GM19452 (cell line): ENCODE measurements around the gene ATXN1.

Source experiments
- ATAC-seq: cut with Tn5 transposase; IDR thresholded peaks from one replicate; pipeline ENCODE4 v1.9.1; 2021; ENCODE audit not compliant: unreplicated experiment

Gene ATXN1

DNA sequence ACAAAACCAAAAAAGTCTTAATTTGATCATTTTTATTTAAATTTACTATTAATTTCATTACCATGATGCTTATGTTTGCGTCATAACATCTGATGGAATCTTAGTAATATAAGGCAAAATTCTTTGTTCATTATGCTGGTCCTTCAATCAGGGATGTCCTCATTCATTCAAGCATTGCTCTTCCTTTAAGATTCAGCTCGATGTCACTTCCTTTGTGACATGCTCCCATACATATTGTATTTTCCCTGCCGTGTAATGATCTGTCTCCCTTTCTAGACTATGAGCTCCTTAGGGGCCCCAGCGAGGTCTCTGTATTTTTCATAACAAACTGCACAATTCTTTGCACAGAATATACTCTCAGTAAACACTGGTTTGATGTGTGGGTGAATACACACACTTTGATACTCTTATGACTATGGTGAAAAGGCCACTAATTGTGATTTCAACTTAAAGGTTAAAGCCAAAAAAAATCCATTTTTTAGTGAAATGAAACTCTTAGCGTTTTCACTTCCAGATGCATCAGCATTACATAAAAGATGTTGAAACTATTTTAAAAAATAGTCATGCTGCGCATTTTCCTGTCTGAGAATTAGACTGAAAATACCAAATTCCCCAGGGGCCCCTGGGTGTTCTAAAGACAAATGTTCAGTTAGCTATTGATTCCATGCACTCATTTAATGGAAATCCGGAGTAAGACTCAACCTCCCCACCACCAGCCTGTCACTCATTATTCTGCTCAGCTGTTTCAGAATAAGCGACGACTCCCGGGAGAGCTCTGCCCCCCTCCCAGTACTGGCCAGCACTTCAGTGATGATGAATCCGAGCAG lies 169.7 kb downstream of the ATXN1 start:
- peak; percentile 74 for ATAC-seq

DNA sequence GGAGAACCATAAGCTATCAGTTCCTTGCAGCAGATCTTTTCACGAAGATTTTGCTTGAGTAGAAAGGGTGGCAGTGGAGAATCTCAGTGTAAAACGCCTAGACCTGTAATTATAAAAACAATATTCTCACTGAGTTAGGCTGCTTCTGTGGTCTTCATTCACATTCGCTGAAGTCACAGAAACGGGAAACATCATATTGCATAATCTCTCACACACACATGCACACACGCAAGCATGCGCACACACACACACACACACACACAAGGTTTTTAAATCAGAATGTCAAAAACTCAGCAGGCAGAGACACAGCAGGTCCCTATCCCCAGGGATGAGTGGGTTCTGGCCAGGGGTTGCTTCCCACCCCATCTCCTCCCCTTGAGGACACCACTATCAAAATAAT lies 175.5 kb downstream of the ATXN1 start:
- ATAC-seq, result no peak

DNA sequence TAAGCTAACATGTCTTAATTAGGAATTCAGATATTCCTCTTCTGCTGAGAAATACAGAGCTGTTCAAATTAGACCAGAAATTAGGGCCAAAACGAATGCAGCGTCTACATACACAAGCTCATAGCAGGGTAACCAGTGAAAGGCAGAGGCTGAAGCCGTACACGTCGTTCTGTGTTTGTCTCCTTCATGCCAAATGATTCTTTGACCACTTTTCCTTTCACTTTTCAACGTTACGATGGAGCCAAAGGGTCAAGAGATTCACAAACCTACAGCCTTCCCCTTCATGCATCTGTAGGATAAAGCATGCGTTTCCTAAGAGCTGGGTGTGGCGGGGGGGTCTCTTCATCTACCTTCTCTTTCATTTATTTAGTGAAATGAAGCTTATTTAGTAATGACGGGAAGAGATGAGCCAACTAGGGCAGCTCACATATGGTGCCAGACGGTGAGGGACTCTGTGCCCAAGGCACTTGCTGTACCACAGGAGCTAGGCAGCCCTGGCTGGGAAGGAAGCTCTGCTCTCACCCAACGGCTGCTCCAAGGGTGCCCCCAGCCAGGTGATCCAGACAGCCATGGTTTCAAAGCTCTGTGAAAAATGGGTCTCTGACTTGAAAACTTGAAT lies 178.0 kb downstream of the ATXN1 start:
- ATAC-seq, result peak; percentile 42

DNA sequence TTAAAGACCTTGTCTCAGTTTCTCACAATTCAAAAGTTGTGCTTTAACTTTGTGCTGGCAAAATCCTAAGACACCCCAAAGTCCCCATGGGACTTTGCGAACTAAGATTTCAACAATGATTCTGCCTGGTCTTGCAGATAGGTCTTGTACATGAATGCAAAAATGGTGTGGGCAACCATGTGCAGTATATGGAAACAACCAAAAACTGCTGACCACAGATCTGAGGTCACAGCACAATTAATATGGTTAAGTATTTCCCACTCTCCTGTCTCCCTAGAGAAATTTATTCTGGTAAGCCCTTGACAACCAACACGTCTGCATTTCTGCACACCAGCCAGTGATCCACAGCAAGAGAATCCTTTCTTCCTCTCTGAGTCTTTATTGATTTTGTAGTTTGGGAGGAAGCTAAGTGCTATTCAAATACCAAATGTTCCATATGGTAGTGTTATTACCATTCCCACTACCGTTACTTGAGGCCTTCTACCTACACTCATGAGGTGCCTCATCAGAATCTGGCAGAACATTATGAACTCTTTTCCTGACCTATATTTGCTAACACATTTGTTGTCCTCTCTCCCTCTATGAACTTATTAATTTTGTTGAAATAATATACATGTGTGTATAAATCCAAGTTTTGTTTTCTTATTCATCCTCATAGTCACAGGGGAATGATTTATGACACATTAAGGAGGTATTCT lies 178.7 kb downstream of the ATXN1 start:
- no peak for ATAC-seq

DNA sequence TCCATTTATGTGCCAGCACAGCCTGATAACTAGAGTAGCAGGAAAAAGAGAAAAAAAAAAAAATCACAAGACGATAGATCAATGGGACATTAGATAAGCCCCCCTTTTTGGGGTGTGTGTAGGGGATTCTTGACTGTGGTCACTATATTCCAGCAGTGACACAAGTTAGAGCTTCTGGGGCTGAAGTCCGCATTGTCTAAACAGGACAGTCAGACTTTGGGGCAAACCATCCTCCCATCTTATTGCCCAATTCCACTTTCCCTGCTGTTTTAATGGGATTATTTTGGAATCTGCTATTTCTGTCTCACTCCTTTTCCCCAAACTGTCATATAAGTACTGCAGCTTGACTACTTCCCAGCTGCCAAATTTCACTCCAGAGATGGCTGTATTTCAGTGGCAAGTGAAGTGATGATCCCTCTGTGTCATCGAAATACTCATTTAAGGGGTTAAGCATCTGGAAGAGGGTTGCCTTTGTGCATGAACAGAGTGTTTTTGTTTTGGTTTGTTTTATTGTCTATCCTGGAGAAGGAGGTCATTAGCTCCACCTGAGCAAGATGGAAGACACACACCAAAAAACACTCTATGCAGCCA lies 182.5 kb downstream of the ATXN1 start:
- ATAC-seq, result no peak

- peak; percentile 93 for ATAC-seq
Observed at GRCh38 chr6:16576451-16577368, 184.6 kb downstream of the ATXN1 start.

DNA sequence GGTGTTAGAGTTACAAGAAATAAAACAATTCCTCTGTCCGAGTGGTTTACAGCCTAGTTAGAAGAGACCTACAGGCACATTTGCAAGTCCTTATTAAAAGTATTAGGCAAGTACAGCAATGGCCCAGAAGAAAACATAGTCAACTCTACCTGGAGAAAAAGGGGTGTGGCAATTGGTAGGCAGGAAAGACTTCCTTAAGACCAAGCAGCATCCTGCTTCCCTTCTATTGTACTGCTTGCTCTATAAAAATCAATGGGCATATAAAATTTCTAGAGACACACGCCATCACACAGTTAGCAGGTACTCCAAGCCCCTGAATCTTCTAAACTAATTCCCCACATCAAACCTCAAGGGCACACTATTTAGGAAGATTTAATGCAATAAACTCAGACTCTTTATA lies 185.6 kb downstream of the ATXN1 start:
- ATAC-seq, result no peak

DNA sequence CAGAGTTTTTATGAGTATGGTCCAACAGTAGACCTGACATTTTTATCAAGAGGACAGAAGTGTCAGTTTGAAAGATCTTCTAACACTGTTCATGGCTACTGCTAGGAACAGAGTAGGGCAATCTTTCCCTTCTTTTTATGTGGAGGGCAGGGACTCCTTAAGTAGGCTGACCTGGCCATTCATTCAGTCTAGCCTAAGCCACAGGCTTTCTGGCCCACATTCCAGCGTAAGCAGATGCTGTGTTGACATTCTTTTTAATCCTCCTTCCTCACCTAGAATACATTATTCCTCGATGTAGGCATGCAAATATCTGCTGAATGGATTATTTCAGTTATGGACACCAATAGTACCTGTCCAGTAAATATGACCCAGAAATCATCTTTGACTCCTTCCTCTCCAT lies 188.3 kb downstream of the ATXN1 start:
- no peak for ATAC-seq

DNA sequence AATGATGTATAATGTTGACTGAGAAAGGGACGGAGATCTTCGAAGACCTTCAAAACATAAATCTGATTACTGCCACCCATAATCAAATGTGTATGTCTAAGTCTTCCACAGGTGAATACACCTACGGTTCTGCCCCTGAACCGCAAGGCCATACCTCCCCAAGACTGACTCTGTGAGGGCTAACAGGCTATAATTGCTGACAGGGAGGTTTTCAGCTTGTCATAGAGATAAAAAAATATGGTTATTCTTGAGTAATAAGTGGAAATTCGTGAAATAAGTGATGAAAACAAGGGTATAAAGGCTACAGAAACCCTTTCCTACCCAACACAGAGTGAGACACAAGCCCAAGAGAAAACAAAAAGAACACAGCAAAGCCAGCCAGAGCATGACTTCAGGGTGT lies 188.9 kb downstream of the ATXN1 start:
- no peak for ATAC-seq

DNA sequence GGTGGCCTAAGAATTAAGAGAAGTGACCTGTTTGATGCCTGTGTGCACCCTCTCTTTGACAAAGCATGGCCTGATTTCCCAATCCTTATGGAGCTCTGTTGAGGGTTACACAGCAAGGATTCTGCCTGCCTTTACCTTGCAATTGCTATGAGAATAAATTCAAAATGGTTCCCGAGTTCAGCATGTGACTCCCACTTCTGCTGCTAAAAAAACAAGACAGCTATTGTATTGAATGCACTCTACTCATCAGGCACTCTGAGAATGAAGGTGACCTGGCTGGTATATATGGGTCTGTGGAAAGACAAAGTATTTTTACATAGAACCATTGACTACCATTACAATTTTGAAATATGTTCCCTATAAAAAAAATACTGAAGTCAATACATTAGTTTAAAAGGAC lies 190.3 kb downstream of the ATXN1 start:
- no peak for ATAC-seq

GRCh38 chr6:16570221-16570553 lies 191.1 kb downstream of the ATXN1 start:
- ATAC-seq, result no peak

DNA sequence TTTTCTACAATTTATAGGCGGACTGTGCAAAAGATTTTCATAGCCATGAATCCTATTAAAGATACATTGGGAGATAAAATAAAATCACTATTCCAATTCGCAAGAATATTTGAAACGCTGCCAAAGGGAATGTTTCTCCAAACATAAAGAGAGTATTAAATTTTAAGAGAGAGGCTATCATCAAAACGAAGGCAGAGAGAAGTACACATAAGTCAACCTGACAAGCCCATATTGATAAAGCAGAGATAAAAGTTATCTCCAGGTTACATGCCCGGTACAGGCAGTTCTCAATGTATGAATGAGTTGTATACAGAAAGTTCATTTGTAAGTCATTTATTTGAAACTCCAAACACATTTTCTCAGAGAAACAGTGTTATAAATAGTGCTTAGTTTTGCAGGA lies 193.1 kb downstream of the ATXN1 start:
- ATAC-seq, result no peak

DNA sequence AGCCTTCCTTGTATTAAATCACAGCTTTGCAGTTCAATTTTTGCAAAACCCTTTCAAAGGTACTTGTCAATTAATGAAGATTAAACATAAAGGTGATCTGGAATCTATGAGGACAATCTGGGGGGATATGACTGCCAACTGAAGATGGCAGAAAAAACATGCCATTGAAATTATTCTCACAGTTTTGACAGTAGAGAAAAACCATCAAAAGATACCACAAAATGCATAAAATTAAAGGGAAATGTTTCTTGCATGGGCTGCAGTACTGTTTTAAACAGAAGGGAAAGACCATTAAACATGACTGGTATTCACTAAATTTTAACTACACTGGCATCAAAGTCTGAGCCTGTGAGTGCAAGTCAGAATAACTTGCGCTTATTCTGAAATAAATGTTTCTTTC lies 194.2 kb downstream of the ATXN1 start:
- ATAC-seq, result no peak

GRCh38 chr6:16564436-16564835 lies 196.8 kb downstream of the ATXN1 start:
- no peak for ATAC-seq

DNA sequence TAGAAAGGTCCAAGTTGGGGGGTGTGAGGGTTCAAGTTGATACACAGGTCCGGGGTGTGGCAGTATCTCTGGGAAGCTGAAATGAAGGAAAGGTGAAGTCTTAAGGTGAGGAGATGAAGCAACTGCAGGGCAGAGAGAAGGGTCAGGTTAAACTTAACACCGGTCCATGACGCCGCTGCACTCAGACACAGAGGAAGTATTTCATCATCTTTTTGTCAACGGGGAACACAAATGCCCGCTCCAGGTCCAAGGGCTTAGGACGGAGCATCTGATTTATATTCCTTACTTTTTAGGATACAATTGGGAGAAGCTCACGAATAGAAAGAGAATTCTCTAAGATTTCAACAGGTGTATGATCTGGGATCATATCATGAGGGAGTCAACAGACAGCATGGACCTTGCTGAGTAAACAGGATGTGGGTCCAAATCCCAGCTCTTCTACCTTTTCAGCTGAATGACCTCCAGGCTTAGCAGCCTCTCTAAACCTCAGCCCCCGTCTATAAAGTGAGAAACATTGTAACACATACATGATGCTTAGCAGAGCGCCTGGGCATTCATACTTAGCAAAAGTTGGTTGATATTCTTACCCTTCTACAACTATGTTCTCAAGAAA lies 197.5 kb downstream of the ATXN1 start:
- no peak for ATAC-seq

GRCh38 chr6:16562498-16562897 lies 198.8 kb downstream of the ATXN1 start:
- ATAC-seq, result no peak

DNA sequence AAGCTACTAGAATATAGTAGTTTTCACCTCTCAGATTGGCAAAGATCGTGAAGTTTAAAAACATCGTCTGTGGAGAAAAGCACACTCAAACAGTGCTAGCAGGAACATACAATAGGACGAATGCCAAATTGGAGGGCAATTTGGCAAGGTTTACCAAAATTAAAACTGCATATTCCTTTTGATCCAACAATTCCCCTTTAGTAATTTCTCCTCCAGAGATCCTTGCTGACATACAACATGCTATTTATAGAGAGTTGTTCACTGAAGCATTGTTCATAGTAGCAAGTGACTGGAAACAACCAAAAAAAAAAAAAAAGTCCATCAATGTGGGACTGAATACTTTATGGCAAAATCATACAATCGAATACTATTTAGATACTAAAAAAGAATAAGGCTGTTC lies 202.2 kb downstream of the ATXN1 start:
- no peak for ATAC-seq

DNA sequence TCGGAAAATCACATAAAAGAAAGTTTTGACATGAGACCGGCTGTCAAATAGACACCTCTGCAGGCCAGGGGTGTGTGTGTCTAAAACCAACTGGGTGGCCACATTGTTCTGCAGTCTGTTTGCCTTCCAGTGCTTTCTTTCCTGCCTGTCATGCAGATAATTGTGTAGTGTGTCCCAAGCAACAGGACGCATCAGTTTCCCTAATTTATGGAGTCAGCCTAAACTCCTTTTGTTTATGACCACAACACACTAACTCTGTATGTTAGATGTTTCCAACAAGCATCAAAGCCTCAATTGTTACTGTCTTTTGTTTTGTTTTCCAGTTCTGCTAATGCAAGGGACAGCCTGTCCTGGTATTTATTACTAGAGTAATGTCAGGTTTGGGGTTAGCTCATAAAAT lies 205.7 kb downstream of the ATXN1 start:
- no peak for ATAC-seq

GRCh38 chr6:16553531-16553930 lies 207.7 kb downstream of the ATXN1 start:
- ATAC-seq, result no peak

DNA sequence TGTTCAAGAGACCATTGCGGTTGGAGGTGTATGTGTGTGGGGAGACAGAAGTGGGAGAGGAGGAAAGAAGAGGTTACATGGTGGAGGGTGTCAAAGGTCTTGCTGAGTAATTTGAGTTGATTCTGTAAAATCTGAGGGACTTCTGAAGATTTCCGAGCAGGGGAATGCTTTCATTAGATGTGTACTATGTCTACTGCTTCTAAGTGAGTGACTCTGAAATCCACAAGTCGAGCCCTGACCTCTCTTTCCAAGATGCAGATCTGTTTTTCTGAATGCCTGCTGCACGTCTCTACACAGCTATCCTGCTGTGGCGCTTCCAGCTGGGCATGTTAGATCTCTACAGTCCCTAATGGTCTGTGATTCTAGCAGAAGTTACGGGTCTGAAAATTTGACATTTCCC lies 209.8 kb downstream of the ATXN1 start:
- no peak for ATAC-seq
